GM18873 (cell line): Measurements from ENCODE around the gene NOCT.
"Not testable (repeated sequence)": the region's sequence is repeated elsewhere in the genome, so short reads cannot be mapped to it uniquely, and the experiment has no call there.

Source experiments
- ATAC-seq: cut with Tn5 transposase; IDR thresholded peaks from one replicate; pipeline ENCODE4 v1.9.1; 2021; ENCODE audit warnings: mild to moderate bottlenecking, moderate library complexity, moderate number of reproducible peaks; ENCODE audit not compliant: unreplicated experiment, low FRiP score

Gene NOCT, protein sequence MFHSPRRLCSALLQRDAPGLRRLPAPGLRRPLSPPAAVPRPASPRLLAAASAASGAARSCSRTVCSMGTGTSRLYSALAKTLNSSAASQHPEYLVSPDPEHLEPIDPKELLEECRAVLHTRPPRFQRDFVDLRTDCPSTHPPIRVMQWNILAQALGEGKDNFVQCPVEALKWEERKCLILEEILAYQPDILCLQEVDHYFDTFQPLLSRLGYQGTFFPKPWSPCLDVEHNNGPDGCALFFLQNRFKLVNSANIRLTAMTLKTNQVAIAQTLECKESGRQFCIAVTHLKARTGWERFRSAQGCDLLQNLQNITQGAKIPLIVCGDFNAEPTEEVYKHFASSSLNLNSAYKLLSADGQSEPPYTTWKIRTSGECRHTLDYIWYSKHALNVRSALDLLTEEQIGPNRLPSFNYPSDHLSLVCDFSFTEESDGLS

DNA sequence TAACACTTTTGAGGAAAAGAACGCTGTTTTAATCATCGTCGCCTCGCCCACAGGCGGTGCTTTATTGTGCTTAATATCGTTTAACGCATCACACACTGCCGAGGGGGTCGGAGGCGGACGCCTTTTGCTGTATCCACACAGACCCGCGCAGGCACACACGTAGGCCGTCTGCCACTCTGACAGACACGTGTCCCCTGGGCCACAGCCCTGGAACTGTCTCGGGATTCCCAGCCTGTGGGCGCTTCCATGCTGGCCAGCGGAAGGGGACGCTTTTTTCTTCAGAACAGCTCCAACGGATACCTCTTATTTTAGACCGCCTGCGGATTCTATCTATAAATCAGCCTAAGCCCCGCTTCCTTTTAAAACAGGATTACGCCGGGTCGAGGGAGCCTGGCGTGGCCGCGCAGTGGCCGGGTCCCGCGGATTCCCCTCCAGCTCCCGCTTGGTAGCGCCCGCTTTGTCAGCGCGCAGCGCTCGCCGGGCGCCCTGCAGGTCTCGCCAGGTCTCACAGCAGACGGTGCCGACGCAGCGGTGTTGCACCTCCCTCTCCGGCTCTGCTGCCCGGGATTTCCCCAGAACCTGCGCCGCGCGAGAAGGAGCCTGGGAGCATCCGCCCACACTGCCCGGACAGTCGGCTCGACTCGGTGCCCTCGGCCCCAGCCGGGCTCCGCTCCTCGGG, at the start of gene NOCT:
TSS of gene NOCT (plus strand) at position 513 of the 679 bp plus-strand sequence. CDS start 201 bp downstream, outside the sequence.
- ATAC-seq = peak; percentile 94

DNA sequence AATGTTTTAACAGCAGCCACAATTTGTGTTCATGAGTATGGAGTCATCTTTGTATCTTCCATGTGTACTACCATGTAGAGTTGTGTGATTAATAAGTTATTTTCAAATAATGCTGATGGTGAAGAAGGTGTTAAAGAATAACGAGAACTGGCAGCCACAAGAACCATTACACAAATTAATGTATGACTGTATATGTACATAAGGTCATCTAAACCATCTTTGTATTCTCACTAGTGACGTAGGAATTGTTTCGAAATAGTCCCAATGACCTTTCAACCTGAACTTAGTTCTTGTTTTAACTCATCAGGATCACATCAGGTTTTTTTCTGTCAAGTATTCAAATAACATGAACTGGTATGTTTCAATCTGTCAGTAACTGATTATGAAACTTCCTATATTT, 48.3 kb upstream of the NOCT start:
- peak; percentile 99 for ATAC-seq

DNA sequence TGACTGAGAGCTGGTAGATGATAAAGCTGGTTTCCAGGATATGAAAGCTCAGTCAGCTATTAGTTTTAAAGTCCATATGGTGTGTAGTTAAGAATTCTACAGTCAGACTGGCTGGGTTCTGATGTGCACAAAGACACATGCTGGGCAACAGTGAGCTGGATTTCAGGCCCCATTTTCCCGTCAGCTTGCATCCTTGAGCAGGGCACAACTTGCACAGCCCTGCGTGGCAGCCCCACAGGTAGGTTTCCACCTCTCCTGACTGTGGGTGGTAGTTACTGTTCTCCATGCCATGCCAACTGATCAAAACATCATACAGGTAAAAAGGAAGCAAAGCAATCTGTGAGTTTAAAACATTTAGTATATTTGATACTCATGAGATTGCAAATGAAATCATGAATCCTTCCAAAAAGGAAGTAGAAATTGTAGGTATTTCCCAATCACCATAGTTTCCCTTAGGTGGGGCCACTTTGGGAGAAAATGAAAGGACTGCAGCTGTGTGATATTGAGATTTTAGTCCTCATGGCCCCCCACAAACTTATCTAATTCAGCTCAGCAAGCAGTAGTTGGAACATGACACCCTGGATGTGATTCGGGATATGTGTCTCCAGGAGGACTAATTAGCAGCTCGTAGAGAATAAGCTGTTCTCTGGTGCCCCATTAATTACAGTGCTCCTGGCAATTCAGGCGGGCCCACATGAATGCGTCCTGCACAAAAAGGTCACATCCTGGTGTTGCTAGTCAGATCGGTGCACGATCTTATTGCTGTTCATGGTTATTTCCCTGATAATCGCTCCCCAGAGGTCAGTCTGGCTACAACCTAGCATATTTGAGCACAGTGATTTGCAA, 42.4 kb upstream of the NOCT start:
- no peak for ATAC-seq

DNA sequence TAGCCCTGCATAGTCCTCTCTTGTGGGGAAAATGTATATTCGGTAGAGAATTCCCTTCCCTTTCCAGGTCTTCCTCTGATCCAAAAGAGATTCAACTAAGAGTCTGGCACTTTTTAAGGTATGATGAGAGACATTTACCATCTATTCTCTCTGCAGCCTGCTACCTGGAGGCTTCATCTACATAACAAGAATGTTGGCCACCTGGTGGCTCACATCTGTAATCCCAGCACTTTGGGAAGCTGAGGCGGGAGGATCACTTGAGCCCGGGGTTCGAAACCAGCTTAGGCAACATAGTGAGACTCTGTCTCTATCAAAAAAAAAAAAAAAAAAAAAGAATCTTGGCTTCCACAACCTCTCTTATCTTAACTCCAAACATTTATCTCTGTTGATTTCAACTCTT, 40.4 kb upstream of the NOCT start:
- no peak for ATAC-seq

DNA sequence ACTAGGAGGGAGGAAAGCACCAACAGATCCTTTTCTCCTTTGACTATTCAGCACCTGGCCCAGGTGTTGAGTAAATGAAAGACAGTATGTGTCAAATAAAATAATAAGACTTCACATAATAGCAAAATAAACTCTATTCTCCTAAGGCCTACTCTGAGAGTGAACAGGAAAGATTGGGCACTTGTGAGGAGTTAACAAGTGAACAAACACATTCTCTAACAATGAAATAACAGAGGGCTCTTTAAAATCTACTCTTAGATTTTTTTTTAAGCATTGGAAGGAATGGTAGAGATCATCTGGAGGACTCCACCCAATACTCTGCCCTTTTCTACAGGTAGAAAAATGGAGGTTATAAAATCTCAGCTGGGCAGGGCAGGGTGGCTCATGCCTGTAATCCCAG, 39.1 kb upstream of the NOCT start:
- ATAC-seq = no peak

DNA sequence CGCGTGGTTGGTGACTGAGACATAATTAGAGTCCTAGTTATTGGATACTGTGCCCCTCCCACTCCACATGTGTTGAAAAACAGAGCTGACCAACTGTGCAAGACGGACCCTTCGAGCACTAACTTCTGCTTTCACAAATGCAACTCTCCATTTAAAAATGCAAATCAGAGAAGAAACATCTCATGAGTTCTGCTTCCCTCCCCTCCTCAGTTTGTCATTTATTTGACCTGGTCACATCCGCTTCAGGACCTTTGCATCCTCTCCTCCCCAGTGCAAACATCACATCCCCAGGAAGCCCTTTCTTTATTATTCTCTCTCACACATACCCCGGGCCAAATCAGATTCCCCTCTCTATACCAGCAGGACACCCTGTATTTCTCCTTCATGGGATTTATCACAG, 38.1 kb upstream of the NOCT start:
- peak; percentile 95 for ATAC-seq

DNA sequence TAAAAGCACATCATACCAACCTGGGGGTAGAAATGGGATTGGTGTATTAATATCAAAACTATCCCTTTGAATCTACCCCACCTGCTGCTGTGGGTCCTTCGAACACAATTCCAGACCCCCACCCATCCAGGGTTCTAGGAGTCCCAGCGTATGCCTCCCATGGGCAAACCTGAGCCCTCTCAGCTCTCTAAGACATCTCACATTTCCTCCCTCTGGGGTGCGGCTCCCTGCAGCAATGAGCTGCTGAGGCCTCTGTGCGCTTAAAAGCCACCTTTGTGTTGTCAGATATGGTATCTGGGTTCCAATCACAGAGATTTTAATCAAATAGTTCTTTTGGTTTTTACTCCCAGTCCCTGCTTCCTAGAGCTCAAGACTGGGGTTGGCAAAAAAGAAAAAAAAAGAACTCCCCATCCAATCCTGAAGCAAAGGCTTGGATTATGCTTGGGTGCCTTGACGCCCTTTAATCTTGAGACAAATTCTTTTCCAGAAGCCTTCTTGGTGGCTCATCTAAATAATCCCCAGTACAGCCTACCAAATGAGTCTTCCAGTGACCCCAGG, 37.5 kb upstream of the NOCT start:
- ATAC-seq = no peak

DNA sequence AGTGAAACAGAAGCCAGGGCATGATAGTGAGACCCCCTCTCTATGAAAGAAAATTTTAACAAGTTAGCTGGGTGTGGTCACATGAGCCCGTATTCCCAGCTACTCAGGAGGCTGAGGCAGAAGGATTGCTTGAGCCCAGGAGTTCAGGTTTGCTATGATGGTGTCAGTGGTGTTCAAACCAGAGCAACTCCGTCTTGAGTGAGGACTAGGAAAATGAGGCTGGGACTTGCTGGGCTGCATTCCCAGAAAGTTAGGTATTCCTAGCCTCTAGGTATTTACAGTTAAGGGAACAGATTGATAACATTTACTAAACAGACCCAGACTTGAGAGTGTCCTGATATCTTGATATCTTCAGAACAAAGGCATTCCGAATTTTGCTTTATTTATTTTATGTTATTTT, 37.0 kb upstream of the NOCT start:
- ATAC-seq = no peak

DNA sequence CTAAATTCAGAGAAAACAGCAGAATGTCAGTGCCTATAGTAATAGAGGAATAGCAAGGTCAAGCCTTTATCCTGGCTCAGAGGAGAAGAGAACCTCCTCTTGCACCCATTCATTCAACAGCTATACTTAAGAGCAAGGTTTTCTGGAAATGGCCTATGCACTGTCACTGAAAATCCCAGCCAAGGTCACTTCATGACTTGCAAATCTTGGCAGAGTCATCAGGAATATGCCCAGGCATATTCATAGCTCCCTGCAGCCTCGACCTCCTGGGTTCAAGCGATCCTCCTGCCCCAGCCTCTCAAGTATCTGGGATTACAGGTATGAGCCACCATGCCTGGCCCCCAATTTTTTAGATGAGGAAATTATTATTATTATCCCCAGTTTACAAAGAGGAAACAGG, 35.8 kb upstream of the NOCT start:
- no peak for ATAC-seq

DNA sequence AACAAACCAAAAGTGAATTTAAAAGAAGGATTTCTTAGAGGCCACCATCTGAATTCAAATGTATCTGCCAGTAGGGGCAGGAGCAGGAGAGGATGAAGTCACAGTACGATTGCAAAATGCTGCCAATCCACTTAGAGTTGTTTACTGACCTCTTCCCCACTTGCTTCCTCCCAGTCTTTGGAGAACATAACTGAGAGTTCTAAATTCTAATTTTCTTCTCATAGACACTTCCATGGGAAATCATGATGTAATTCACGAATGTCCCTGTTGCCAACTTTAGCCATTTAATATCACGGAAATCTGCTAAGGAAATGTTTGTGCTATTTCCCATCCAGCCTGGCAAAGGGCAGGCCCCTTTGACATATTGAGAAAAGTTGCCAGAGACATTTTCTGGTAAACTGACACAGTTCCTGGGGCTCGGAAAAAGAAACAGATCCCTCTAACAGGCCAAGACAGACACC, 33.6 kb upstream of the NOCT start:
- no peak for ATAC-seq

DNA sequence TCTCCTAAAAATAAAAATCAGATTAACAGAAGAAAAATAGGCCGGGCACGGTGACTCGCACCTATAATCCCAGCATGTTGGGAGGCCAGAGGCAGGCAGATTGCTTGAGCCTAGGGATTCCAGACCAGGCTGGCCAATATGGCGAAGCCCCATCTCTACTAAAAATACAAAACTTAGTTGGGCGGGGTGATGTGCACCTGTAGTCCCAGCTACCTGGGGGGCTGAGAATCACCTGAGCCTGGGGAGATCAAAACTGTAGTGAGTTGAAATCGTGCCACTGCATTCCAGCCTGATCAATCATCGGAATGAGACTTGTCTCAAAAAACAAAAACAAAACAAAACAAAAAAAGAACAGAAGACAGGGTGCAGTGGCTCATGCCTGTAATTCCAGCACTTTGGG, 32.8 kb upstream of the NOCT start:
- no peak for ATAC-seq

DNA sequence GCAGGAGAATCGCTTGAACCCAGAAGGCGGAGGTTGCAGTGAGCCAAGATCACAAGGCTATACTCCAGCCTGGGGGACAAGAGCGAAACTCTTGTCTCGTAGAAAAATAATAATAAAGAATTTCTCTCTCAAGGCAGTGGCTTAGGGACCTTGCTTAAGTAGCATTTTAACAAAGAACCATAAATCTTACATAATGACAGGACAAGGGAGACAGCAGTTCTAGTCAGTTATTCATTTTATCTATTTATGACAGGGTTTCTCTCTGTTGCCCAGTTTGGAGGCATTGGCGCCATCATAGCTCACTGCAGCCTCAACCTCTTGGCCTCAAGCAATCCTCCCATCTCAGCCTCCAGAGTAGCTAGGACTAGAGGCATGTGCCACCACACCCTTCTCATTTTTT, 31.9 kb upstream of the NOCT start:
- ATAC-seq = no peak

DNA sequence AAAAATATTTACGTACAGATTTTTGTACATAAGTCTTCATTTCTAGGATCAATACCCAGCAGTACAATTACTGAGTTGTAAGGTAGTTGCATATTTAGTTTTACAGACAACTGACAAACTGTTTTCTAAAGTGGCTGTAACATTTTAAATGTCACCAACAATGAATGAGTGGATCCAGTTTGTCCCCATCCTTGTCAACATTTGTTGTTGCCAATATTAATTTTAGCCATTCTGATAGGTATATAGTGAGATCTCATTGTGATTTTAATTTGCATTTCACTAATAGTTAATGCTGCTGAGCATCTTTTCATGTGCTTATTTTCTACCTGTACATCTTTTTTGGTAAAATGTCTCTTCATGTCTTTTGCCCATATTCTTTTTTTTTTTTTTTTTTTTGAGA, 30.9 kb upstream of the NOCT start:
- ATAC-seq = no peak

DNA sequence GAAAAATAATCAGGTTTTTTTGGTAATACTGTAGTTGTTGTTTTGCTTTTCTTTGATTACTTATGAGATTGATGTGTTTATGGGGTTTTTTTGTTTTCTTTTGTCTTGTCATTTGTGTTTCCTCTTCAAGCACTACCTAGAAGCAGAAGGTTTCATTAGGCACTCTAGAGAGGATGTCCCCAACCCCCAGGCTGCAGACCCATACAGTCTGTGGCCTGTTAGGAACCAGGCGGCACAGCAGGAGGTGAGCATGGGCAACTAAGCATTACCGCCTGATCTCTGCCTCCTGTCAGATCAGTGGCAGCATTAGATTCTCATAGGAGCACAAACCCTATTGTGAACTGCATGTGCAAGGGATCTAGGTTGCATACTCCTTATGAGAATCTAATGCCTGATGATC, 22.9 kb upstream of the NOCT start:
- ATAC-seq = no peak

DNA sequence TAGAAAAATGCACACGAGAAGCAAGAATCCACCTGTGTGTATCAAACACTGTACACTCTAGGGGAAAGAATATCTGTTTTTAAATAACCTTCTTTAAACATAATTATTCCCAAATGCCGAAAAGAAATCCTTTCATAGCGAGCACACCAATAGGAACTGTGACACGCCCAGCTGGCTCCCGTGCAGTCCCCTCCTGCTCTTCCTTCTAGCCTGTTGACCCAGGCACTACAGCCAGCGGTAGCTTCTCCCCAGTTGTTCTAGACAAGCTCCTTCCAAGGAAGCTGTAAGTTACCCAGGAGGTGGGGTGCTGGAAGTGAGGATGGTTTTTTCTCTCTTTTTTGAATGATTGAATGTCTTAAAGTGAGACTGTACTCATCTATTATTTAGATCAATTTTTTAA, 19.5 kb upstream of the NOCT start:
- ATAC-seq = no peak

DNA sequence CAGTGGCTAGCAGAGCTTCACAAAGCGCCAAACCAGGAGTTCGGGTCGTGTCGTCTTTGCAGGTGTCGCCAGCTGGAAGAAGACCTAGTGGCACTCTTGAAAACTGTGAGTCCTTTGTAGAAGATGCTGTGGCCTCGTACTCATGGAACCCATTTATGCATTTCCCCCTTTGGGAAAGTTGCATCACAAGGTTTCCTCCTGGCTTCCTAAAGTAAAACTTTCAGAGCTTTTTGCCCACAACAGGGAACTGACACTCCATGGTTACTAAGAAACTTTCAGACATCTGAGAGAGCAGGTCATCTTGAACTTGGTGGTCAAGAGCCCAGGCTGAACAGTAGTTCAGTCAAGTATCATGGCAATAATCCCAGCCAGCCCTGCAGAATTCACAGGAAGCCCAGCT, 15.9 kb upstream of the NOCT start:
- no peak for ATAC-seq

DNA sequence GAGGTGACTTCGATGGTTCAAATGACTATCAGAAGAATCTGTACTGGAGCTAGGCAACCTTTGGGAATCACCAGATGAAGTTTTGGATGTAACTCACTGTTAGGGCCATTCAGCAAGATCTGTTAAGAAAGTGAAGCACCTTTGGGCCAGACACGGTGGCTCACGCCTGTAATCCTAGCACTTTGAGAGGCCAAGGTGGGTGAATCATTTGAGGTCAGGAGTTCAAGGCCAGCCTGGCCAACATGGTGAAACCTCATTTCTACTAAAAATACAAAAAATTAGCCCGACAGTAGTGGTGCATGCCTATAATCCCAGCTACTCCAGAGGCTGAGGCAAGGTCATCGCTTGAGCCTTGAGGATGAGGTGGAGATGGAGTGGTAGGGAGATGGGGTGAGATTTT, 15.4 kb upstream of the NOCT start:
- ATAC-seq = not testable (repeated sequence)

DNA sequence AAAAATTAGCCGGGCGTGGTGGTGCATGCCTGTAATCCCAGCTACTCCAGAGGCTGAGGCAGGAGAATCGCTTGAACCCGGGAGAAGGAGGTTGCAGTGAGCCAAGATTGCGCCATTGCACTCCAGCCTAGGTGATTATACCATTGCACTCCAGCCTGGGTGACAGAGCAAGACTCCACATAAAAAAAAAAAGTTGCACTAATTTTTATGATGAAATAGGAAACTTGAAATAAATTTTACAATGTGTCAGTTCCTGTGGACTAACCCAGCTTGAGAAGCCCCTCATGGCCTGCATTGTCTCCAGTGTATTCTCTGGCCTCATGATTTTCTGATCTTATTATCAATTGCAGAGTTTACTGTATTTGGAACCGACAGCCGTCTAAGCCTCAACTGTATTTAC, 14.2 kb upstream of the NOCT start:
- not testable (repeated sequence) for ATAC-seq

DNA sequence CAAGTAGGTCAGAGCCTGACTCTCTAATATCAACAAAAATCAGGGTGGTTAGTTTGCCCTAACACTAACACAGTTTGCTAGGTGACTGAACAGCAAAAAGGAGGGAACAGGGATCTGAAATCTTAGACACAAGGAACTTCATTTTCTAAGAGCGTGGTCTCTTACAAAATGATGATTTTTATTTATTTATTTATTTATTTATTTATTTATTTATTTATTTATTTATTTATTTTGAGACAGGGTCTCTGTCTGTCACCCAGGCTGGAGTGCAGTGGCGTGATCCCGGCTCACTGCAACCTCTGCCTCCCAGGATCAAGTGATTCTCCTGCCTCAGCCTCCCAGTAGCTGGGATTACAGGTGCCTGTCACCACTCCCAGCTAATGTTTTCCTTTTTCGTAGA, 11.9 kb upstream of the NOCT start:
- ATAC-seq = not testable (repeated sequence)

DNA sequence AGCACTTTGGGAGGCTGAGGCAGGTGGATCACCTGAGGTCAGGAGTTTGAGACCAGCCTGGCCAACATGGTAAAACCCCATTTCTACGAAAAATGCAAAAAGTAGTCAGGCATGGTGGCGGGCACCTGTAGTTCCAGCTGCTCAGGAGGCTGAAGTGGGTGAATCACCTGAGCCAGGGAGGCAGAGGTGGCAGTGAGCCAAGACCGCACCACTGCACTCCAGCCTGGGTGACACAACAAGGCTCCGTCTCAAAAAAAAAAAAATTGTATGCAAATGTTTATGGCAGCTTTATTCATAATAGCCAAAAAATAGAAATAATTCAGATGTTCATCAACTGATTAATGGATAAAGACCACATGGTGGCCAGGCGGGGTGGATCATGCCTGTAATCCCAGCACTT, 9.8 kb upstream of the NOCT start:
- ATAC-seq = no peak

DNA sequence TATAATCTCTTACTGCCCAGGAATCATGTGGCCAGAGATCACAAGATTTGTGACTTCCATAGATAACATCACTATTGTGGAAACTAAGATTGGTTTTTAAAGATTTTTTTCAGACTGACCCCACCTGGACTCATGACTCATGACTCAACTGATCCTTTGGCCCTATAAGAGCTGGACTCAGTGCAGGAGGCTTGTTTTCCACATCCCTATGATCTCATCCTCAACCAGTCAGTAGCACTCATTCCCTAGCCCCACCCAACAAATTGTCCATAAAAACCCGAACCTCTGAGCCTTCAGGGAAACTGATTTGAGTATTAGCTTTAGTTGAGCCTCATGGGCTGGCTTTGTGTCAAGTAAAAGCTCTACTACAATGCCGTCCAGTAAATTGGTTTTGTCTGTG, 7.9 kb upstream of the NOCT start:
- no peak for ATAC-seq
